Measurements from ENCODE around the gene SLC22A16. TPM values are rescaled to one million over a fixed set of nuclear protein-coding genes. Genes with fewer than 3 reads are reported as not detected.

Gene SLC22A16
- total and polyA plus RNA-seq, 2 of the 8 experiments (the other 6 are each of a cell fraction or from before 2014, with no cell fraction given) = not detected

DNA sequence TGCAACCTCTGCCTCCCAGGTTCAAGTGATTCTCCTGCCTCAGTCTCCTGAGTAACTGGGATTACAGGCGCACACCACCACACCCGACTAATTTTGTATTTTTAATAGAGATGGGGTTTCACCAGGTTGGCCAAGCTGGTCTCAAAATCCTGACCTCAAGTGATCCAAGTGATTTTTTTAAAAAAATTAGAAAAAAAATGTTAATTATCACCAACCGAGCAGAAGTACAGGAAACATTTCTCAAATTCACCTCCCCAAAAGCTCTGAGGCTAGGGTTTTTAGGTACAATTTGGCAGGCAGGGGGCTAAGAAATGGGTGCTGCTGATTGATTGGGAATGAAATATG lies 14.9 kb upstream of the SLC22A16 start (continued):
- no peak for TF ChIP-seq SP2 (IDR thresholded peaks at IDR 0.05; ENCODE audit: low read length)
- no peak for TF ChIP-seq BRCA1 (IDR thresholded peaks at IDR 0.05; ENCODE audit: low read depth, low read length)
- no peak for TF ChIP-seq NRF1 (IDR thresholded peaks at IDR 0.05; ENCODE audit: low read depth, low read length)
- no peak for TF ChIP-seq GABPA (IDR thresholded peaks at IDR 0.05; ENCODE audit: borderline replicate concordance, insufficient read depth, low read length)
- no peak for TF ChIP-seq SIX5 (IDR thresholded peaks at IDR 0.05; ENCODE audit: low read depth, low read length)
- TF ChIP-seq RNF2 (IDR thresholded peaks at IDR 0.05; ENCODE audit: borderline replicate concordance, low read depth, low read length, missing control alignments, poor library complexity, severe bottlenecking) = no peak
- no peak for TF ChIP-seq SIN3A (conservative IDR thresholded peaks at IDR 0.05 in 1 of 2, IDR thresholded peaks at IDR 0.05 in 1 of 2; ENCODE audit: low read depth in 1 of 2, low read length in 2 of 2)
- no peak for TF ChIP-seq ATF3 (IDR thresholded peaks at IDR 0.05; ENCODE audit: insufficient read depth, low read depth, low read length)
- TF ChIP-seq SP4 (IDR thresholded peaks at IDR 0.05; ENCODE audit: low read length) = no peak
- TF ChIP-seq HDAC6 (IDR thresholded peaks at IDR 0.05; ENCODE audit: low read depth, low read length) = no peak
